HFFc6 (cell line): ENCODE results near the gene EVX2. TPM values are rescaled to one million over a fixed set of nuclear protein-coding genes. Genes with fewer than 3 reads are reported as not detected.

Source experiments
- DNase-seq: peaks from one replicate; pipeline ENCODE4 v3.0.0-alpha.2; 2018
- H3K27ac Mint-ChIP-seq: 2 replicates; pipeline ENCODE4 v1.8.0; 2020; ENCODE audit warnings: mild to moderate bottlenecking, mixed read lengths
- H3K27me3 Mint-ChIP-seq: 2 replicates; pipeline ENCODE4 v1.8.0; 2021; ENCODE audit warnings: mild to moderate bottlenecking, moderate library complexity, mixed read lengths; ENCODE audit not compliant: insufficient read depth
- H3K36me3 Mint-ChIP-seq: 2 replicates; pipeline ENCODE4 v1.8.0; 2021; ENCODE audit warnings: low read depth, mixed read lengths
- H3K4me1 Mint-ChIP-seq: 2 replicates; pipeline ENCODE4 v1.8.0; 2020; ENCODE audit warnings: low read depth, mixed read lengths
- H3K4me3 Mint-ChIP-seq: 2 replicates; pipeline ENCODE4 v1.8.0; 2020; ENCODE audit warnings: mild to moderate bottlenecking, moderate library complexity, mixed read lengths
- H3K9me3 Mint-ChIP-seq: 2 replicates; pipeline ENCODE4 v1.8.0; 2020; ENCODE audit warnings: mild to moderate bottlenecking, mixed read lengths
- total RNA-seq, 6 experiments: library from RNA; stranded (reverse); fragmentation: NEBNext Ultra II Directional; extraction: Animal tissue kit (Norgen Biotek cat#: 25700); gene quantifications; 2 replicates in 1 of 6; 3 replicates in 5 of 6; pipeline ENCODE4 v1.2.3, GENCODE V29; 2021
- TF ChIP-seq, protein P1 (sequence below): fragments of 200-600 bp; sonication (generic); IDR thresholded peaks from 2 replicates; pipeline ENCODE4 v1.5.0; 2021; ENCODE audit warnings: antibody characterized with exemption, mild to moderate bottlenecking

The EVX2 gene
- total RNA-seq, 6 experiments from 2014 or later = not detected

DNA sequence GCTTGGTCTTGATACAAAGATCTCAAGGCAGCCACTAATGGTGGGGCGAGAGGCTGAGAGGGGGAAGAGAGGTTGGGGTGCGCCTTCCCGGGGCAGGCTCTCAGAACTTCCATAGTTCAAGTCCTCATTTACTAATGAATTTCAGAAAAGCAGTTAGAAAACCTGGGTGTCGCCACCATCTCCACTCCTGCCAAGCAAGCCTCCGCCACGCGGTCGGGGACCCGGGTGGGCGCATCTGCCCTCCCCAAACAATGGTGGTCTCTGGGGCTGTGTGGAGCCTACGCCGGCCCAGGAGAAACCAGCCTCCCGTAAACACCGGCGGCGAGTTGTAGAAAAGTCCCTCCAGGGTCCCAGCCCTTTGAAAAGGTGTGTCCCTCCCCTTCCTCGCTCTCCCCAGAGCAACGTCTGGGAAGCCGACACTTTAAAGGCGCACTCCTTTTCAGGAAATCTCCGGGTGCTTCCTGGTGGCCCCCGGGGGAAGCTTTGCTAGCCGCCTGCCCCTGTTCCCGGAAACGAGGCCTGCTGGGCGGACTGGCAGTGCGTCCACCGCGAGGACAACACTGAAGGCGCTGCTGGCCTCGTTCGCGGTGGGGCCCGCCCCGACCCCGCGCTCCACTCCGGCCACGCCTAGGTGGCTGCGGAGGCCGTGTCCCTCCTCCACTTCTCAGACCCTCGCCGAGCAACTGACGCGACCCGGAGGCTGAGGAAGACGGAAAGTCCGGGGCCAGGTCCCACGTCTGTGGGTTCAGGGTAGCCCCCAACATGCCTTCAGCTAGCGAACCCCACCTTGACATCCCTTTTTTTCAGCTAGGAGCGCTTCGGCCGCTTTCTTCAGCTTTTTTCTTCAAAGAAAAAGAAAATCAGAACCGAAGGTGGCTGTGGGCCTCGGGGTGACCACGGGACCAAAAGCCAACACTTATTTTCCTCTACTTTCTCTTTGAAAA is 16.8 kb downstream of the EVX2 start:
- TF ChIP-seq, protein P1, sequence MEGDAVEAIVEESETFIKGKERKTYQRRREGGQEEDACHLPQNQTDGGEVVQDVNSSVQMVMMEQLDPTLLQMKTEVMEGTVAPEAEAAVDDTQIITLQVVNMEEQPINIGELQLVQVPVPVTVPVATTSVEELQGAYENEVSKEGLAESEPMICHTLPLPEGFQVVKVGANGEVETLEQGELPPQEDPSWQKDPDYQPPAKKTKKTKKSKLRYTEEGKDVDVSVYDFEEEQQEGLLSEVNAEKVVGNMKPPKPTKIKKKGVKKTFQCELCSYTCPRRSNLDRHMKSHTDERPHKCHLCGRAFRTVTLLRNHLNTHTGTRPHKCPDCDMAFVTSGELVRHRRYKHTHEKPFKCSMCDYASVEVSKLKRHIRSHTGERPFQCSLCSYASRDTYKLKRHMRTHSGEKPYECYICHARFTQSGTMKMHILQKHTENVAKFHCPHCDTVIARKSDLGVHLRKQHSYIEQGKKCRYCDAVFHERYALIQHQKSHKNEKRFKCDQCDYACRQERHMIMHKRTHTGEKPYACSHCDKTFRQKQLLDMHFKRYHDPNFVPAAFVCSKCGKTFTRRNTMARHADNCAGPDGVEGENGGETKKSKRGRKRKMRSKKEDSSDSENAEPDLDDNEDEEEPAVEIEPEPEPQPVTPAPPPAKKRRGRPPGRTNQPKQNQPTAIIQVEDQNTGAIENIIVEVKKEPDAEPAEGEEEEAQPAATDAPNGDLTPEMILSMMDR = no peak
- Mint-ChIP-seq H3K36me3 (no peaks in the 10 kb centered on the region), H3K27me3 (peaks cover 13% of the 10 kb centered on the region), H3K9me3 (peaks cover 3% of the 10 kb centered on the region), H3K27ac (no peak overlapping the region), H3K4me3 (no peak overlapping the region), H3K4me1 (no peaks in the 10 kb centered on the region)
- DNase-seq = no peak

DNA sequence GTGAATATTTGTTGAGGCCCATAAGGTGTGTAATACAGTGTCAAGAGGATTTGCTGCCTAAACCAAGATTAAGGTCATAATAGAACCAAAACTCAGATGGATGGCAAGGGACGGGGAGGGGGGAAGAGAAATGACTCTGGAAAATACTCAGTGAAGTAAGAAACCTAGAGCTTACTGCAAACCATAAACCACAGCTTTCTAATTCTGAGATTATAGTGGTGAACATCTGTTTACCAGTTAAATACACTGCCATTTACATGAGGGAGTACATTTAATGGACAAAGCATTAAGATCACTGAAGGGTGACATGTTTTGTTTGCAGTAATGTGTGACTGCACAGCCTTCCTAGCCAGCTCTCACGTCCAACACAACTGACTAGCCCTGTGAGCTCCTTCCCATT is 19.8 kb downstream of the EVX2 start:
- no peak overlapping the region for H3K4me3 Mint-ChIP-seq
- peaks cover 6% of the 10 kb centered on the region; the same call in 1 of the 2 replicates for H3K27me3 Mint-ChIP-seq
- TF ChIP-seq, protein P1 = no peak
- no peaks in the 10 kb centered on the region for H3K4me1 Mint-ChIP-seq
- no peak for DNase-seq
- H3K27ac Mint-ChIP-seq = no peak overlapping the region
- no peaks in the 10 kb centered on the region for H3K36me3 Mint-ChIP-seq
- peaks cover 3% of the 10 kb centered on the region for H3K9me3 Mint-ChIP-seq

DNA sequence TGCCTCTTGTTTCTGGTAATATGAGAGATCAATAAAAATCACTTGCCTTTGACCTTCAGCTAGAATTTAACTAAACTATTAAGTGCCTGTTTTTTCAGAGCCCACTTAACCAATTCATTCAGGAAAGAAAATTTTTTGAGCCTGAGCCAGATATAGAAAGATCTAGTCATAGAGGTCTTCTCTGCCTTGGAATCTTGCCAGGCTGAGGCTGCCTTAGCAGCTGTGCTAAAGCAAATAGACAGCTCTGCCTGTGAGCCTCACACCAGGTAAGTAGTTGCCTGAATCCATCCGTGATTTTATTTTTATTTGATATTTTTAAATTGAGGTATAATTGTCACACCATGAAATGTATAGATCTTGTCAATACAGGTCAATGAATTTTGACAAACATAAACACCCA is 27.4 kb downstream of the EVX2 start:
- H3K9me3 Mint-ChIP-seq = no peaks in the 10 kb centered on the region
- no peaks in the 10 kb centered on the region; the same call in 1 of the 2 replicates for H3K27me3 Mint-ChIP-seq
- no peak for DNase-seq
- H3K4me1 Mint-ChIP-seq = peaks cover 6% of the 10 kb centered on the region; the same call in 1 of the 2 replicates
- TF ChIP-seq, protein P1 = no peak
- no peak overlapping the region for H3K4me3 Mint-ChIP-seq
- no peak overlapping the region for H3K27ac Mint-ChIP-seq
- no peaks in the 10 kb centered on the region for H3K36me3 Mint-ChIP-seq

DNA sequence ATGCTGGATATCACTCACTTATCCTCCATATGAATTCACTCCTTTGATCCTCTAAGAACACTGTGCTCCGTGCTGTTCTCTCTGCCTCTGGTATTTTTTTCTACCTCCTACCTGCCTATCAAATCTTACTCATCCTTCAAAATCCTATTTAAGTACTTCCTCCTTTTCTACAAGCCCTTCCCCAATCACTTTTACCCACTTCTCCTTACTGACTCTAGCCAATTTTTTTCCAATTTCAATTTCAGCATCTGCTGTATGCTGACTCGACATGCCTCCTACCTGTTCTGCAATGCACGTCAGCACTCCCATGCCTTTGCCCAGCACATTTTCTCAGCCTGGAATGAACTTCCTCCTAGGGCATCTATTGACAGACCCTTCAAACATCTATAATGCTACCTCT is 44.4 kb downstream of the EVX2 start:
- H3K4me3 Mint-ChIP-seq = no peak overlapping the region
- peaks cover 5% of the 10 kb centered on the region; the same call in 1 of the 2 replicates for H3K27me3 Mint-ChIP-seq
- H3K4me1 Mint-ChIP-seq = no peaks in the 10 kb centered on the region
- no peaks in the 10 kb centered on the region for H3K36me3 Mint-ChIP-seq
- H3K9me3 Mint-ChIP-seq = no peaks in the 10 kb centered on the region
- no peak for DNase-seq
- TF ChIP-seq, protein P1 = no peak
- H3K27ac Mint-ChIP-seq = no peak overlapping the region

DNA sequence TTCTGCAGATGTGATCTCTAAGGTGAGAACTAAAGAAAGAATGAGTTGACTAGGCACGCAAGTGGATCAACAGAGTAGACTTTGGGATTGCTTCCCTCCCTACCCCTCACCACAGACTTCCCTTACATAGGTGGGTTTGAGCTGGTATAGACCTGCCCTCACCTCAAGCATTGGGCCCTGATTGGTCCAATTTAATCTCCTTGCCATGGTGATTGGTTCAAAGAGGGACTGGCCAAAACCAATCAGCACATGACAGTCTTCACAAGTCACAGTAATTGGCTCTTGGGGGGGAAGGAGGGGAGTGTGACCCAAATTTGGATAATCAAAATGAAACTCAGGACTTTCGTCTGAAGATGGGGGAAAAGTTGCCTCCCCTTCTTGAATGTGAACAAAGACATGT is 45.1 kb downstream of the EVX2 start:
- Mint-ChIP-seq H3K4me3 (no peak overlapping the region), H3K36me3 (no peaks in the 10 kb centered on the region), H3K4me1 (no peaks in the 10 kb centered on the region), H3K9me3 (no peaks in the 10 kb centered on the region), H3K27ac (no peak overlapping the region), H3K27me3 (peaks cover 3% of the 10 kb centered on the region; the same call in 1 of the 2 replicates)
- TF ChIP-seq, protein P1 = no peak
- no peak for DNase-seq
